Upper lobe of left lung (tissue), 4 donors: ENCODE measurements around the gene PRDM8.

Experiments
- POLR2A ChIP-seq, 4 donors: fragments of 450-650 bp; IDR thresholded peaks; one replicate each; pipeline ENCODE4 v1.5.1; 2016 to 2017; ENCODE audit warnings: antibody characterized with exemption in 4 of 4, mild to moderate bottlenecking in 2 of 4
- TF ChIP-seq, protein P1 (sequence below), 6 experiments: fragments of 450-650 bp in 4 of 6; fragments of 200-600 bp in 2 of 6; sonication (generic) in 2 of 6; IDR thresholded peaks; one replicate each; pipeline ENCODE4 v1.5.1; 2016 to 2019; ENCODE audit warnings: antibody characterized with exemption in 6 of 6

DNA sequence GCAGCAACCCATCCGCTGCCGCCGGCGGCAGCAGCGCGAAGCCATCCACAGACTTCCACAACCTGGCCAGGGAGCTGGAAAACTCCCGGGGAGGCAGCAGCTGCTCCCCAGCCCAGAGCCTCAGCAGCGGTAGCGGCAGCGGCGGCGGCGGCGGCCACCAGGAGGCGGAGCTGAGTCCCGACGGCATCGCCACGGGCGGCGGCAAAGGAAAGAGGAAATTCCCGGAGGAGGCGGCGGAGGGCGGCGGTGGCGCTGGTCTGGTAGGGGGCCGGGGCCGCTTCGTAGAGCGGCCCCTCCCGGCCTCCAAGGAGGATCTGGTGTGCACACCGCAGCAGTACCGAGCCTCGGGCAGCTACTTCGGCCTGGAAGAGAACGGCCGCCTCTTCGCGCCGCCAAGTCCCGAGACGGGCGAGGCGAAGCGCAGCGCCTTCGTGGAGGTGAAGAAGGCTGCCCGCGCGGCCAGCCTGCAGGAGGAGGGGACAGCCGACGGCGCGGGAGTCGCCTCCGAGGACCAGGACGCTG is 4.9 kb downstream of the PRDM8 start:
- TF ChIP-seq POLR2A (IDR thresholded peaks at IDR 0.05): no peak
- TF ChIP-seq, protein P1, sequence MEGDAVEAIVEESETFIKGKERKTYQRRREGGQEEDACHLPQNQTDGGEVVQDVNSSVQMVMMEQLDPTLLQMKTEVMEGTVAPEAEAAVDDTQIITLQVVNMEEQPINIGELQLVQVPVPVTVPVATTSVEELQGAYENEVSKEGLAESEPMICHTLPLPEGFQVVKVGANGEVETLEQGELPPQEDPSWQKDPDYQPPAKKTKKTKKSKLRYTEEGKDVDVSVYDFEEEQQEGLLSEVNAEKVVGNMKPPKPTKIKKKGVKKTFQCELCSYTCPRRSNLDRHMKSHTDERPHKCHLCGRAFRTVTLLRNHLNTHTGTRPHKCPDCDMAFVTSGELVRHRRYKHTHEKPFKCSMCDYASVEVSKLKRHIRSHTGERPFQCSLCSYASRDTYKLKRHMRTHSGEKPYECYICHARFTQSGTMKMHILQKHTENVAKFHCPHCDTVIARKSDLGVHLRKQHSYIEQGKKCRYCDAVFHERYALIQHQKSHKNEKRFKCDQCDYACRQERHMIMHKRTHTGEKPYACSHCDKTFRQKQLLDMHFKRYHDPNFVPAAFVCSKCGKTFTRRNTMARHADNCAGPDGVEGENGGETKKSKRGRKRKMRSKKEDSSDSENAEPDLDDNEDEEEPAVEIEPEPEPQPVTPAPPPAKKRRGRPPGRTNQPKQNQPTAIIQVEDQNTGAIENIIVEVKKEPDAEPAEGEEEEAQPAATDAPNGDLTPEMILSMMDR (IDR thresholded peaks at IDR 0.05): peak; percentile 87 to 91 (median 88)
